ENCODE results near the gene HEXIM1. TPM values are rescaled to one million over a fixed set of nuclear protein-coding genes. Genes with fewer than 3 reads are reported as not detected.

HEXIM1 gene
- total and polyA plus RNA-seq, 2 experiments from 2014 or later = 13.5 to 17.1 TPM

DNA sequence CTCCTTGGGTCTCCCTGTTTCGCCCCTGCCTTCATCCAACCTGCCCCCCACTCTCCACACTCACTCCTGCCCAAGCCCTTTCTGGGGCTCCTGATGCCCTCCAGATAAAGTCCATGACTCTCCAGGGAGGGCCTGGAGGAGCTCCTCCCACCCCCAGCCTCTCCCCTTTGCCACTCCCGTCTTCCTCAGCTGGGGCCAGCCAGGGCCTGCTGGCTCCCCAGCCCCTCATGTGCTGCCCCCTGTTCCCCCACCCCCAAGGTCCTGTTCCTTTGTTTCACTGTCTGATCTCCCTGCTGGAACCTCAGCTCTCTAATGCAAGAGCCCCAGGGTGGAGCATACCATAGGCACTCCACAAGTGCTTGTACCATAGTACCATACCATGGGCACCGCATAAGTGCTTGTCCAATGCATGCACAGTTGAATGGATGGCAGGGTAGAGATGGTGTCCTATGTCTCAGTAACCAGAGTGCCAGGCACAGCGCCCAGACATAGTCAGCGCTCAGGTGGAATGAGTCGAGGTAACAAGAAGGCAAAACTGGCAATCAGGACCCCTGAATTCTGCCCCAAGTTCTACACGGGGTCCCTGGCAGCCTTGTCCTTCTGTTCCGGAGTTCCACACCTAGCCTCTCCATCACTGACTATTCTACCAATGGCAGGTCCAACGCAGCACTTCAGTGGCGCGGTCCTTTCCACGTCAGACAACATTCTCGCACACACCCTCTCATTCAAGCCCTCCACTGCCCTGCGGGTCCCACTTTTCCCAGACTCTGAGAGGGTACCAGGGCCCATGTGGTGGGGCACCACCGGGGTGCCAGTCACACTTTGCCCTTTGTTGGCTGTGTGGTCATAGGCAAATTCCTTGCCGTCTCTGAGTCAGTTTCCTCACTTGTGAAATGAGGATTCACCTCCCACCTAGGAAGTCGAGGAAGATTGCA, 17.3 kb upstream of the HEXIM1 start:
- Histone ChIP-seq H2AFZ (no peak overlapping the region), H3K27me3 (no peaks in the 10 kb centered on the region), H3K9me3 (ENCODE audit: low read depth) (no peaks in the 10 kb centered on the region), H3K4me3 (peak overlapping the region; percentile 96), H3K4me1 (ENCODE audit: insufficient read depth) (peaks cover 53% of the 10 kb centered on the region), H4K20me1 (ENCODE audit: insufficient read depth, poor library complexity, severe bottlenecking) (no peaks in the 10 kb centered on the region), H3K9me2 (replicated peaks; ENCODE audit: insufficient read depth) (no peaks in the 10 kb centered on the region), H3K4me2 (peak overlapping the region; percentile 100), H3K27ac (peak overlapping the region; percentile 100), H3K79me2 (peaks cover 47% of the 10 kb centered on the region), H3K36me3 (replicated peaks; ENCODE audit: insufficient read depth, low read depth) (no peaks in the 10 kb centered on the region)
- TF ChIP-seq CTCF (IDR thresholded peaks at IDR 0.05; ENCODE audit: poor library complexity) = no peak
- TF ChIP-seq EZH2phosphoT487 (IDR thresholded peaks at IDR 0.05; ENCODE audit: low read depth, severe bottlenecking, unreplicated experiment) = no peak
- no peak for TF ChIP-seq EZH2 (IDR thresholded peaks at IDR 0.05; ENCODE audit: borderline replicate concordance)
- no peak for DNase-seq (ENCODE audit: low spot score)
- WGBS (ENCODE audit: low lambda C conversion rate, missing lambda C conversion rate) = 91% methylated on average over 16 of the region's 17 CpGs

DNA sequence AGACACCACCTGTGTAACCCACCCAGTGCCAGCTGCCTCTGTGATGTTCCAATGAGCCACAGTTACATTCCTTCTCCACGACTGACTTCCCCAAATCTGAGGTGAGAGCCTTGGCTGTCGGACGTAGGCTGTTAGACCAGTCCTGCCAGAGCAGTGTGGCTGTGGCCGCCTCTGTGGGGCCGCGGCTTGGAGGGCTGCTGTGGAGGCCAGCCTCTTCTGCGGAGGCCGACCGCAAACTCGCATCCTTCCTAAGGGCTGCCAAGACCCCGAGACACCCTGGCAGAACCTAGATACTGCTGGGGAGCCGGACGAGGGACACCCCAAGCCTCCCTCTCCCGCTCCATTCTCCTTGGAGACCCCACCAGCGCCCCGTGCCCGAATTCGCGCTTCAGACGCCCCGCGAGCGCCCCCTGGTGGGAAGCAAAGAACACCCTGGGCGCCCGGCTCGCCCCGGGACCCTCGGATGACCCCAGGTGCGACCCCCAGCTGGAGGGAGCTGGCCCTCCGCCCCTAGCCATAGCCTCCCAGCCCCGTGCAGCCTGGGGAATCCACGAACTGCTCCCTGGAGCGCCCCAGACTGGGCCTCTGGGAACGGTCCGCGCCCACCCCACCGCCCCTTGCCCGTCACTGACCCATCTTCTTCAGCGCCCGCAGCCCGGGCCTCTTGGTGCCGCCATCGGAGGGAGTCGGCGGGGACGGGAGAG, 16.5 kb upstream of the HEXIM1 start:
- Histone ChIP-seq H3K4me3 (peak overlapping the region; percentile 96), H3K36me3 (replicated peaks; ENCODE audit: insufficient read depth, low read depth) (no peaks in the 10 kb centered on the region), H4K20me1 (ENCODE audit: insufficient read depth, poor library complexity, severe bottlenecking) (no peaks in the 10 kb centered on the region), H3K4me2 (peak overlapping the region; percentile 100), H2AFZ (peak overlapping the region; percentile 48), H3K9me3 (ENCODE audit: low read depth) (no peaks in the 10 kb centered on the region), H3K27ac (peak overlapping the region; percentile 100), H3K4me1 (ENCODE audit: insufficient read depth) (peaks cover 56% of the 10 kb centered on the region), H3K27me3 (no peaks in the 10 kb centered on the region), H3K9me2 (replicated peaks; ENCODE audit: insufficient read depth) (no peaks in the 10 kb centered on the region), H3K79me2 (peaks cover 43% of the 10 kb centered on the region)
- WGBS (ENCODE audit: low lambda C conversion rate, missing lambda C conversion rate) = 24% methylated on average over 34 of the region's 46 CpGs
- peak; percentile 75 for DNase-seq (ENCODE audit: low spot score)
- TF ChIP-seq EZH2phosphoT487 (IDR thresholded peaks at IDR 0.05; ENCODE audit: low read depth, severe bottlenecking, unreplicated experiment) (no peak), CTCF (IDR thresholded peaks at IDR 0.05; ENCODE audit: poor library complexity) (peak; percentile 99), EZH2 (IDR thresholded peaks at IDR 0.05; ENCODE audit: borderline replicate concordance) (no peak)

DNA sequence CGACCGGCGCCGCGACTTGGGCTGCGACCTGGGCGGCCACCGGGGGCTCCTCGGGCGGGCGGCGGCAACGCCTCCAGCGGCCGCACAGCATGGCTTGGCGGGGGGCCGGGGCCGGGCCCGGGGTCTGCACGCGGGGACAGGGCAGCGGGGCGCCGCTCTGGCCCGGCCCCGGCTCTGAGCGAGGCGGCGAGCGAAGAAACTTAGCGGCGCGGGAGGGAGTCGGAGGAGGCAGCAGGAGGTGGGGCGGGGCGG, 16.0 kb upstream of the HEXIM1 start, which contains the start of gene PLCD3:
PLCD3 (minus strand) TSS at position 196 of the 252 bp plus-strand sequence; CDS start at position 91, 105 bp downstream.
- Histone ChIP-seq H3K79me2 (peaks cover 38% of the 10 kb centered on the region), H3K36me3 (replicated peaks; ENCODE audit: insufficient read depth, low read depth) (no peaks in the 10 kb centered on the region), H3K27me3 (no peaks in the 10 kb centered on the region), H3K9me2 (replicated peaks; ENCODE audit: insufficient read depth) (no peaks in the 10 kb centered on the region), H2AFZ (peak within 1 kb of the TSS; percentile 98), H3K4me3 (peak within 1 kb of the TSS; percentile 96), H4K20me1 (ENCODE audit: insufficient read depth, poor library complexity, severe bottlenecking) (no peaks in the 10 kb centered on the region), H3K4me1 (ENCODE audit: insufficient read depth) (peaks cover 51% of the 10 kb centered on the region), H3K4me2 (peak within 1 kb of the TSS; percentile 100), H3K9me3 (ENCODE audit: low read depth) (no peaks in the 10 kb centered on the region), H3K27ac (peak within 1 kb of the TSS; percentile 100)
- TF ChIP-seq EZH2 (IDR thresholded peaks at IDR 0.05; ENCODE audit: borderline replicate concordance) (no peak), EZH2phosphoT487 (IDR thresholded peaks at IDR 0.05; ENCODE audit: low read depth, severe bottlenecking, unreplicated experiment) (no peak), CTCF (IDR thresholded peaks at IDR 0.05; ENCODE audit: poor library complexity) (no peak)
- no peak for DNase-seq (ENCODE audit: low spot score)
- WGBS (ENCODE audit: low lambda C conversion rate, missing lambda C conversion rate) = 0% methylated on average over 14 of the region's 36 CpGs

Measured in hepatocyte (in vitro differentiated cells).